Tibial artery (tissue), 4 donors: ENCODE data around the gene CPED1.

Experiments
- DNase-seq, 2 donors: peaks; one replicate each; pipeline ENCODE4 v3.0.0-alpha.2; 2019
- H3K27ac ChIP-seq, 2 donors: fragments of 200-600 bp; sonication (generic) in 1 of 2; 1 replicate in 1 of 2; 2 replicates in 1 of 2; pipeline ENCODE4 v1.5.1; 2018 to 2019; ENCODE audit warnings: mild to moderate bottlenecking in 1 of 2
- H3K27me3 ChIP-seq, 2 donors: fragments of 200-600 bp; sonication (generic) in 1 of 2; one replicate each; pipeline versions ENCODE4 v1.5.1 to v1.6.0; 2016 to 2019
- H3K36me3 ChIP-seq, 3 donors: fragments of 200-600 bp; sonication (generic) in 2 of 3; one replicate each; pipeline ENCODE4 v1.5.1; 2016 to 2019; ENCODE audit warnings: mild to moderate bottlenecking in 2 of 3
- H3K4me1 ChIP-seq, 4 donors: fragments of 200-600 bp; sonication (generic) in 2 of 4; 1 replicate in 3 of 4; 2 replicates in 1 of 4; pipeline ENCODE4 v1.5.1; 2016 to 2019
- H3K4me3 ChIP-seq, 2 donors: fragments of 200-600 bp; sonication (generic) in 1 of 2; 1 replicate in 1 of 2; 2 replicates in 1 of 2; pipeline ENCODE4 v1.5.1; 2018 to 2019; ENCODE audit warnings: mild to moderate bottlenecking in 2 of 2
- H3K9me3 ChIP-seq, 3 donors: fragments of 200-600 bp; sonication (generic) in 1 of 3; one replicate each; pipeline ENCODE4 v1.5.1; 2016 to 2019
- intact Hi-C: fragments of 100-400 bp; cut with DNase I; formaldehyde crosslinking; loops from one replicate; pipeline ENCODE4 v1.15.0; 2023; ENCODE audit warnings: low total_unique reads
- TF ChIP-seq, protein P1 (sequence below), 2 experiments: fragments of 200-600 bp in 1 of 2; fragments of 450-650 bp in 1 of 2; IDR thresholded peaks; one replicate each; pipeline ENCODE4 v1.5.1; 2017 to 2019; ENCODE audit warnings: antibody characterized with exemption in 2 of 2, mild to moderate bottlenecking in 1 of 2, moderate library complexity in 1 of 2

Gene CPED1

DNA sequence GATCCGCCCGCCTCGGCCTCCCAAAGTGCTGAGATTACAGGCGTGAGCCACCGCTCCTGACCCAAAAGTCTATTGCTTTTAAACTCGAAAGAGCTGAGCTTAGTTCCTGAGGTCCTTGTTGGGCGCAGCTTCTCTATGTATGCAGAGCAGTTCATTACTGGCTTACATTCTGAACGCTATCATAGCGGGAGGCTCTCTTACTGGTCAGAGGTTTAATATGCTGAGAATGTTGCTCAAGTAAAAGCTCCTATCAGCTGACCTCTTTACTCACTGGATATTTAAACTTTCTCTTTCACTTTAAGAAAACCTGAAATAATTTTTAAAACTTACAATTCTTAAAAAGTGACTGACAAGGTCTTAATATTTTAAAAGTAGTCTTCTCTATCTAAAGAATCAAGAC lies 179.5 kb downstream of the CPED1 start:
- Histone ChIP-seq H3K27ac (no peak overlapping the region), H3K36me3 (no peaks in the 10 kb centered on the region), H3K4me3 (no peak overlapping the region), H3K27me3 (no peaks in the 10 kb centered on the region), H3K9me3 (no peaks in the 10 kb centered on the region), H3K4me1 (peaks cover 0 to 5% (median 0%) of the 10 kb centered on the region in 4 donors)
- intact Hi-C loops: no loop called here
- no peak for DNase-seq
- TF ChIP-seq, protein P1, sequence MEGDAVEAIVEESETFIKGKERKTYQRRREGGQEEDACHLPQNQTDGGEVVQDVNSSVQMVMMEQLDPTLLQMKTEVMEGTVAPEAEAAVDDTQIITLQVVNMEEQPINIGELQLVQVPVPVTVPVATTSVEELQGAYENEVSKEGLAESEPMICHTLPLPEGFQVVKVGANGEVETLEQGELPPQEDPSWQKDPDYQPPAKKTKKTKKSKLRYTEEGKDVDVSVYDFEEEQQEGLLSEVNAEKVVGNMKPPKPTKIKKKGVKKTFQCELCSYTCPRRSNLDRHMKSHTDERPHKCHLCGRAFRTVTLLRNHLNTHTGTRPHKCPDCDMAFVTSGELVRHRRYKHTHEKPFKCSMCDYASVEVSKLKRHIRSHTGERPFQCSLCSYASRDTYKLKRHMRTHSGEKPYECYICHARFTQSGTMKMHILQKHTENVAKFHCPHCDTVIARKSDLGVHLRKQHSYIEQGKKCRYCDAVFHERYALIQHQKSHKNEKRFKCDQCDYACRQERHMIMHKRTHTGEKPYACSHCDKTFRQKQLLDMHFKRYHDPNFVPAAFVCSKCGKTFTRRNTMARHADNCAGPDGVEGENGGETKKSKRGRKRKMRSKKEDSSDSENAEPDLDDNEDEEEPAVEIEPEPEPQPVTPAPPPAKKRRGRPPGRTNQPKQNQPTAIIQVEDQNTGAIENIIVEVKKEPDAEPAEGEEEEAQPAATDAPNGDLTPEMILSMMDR (IDR thresholded peaks at IDR 0.05): no peak

DNA sequence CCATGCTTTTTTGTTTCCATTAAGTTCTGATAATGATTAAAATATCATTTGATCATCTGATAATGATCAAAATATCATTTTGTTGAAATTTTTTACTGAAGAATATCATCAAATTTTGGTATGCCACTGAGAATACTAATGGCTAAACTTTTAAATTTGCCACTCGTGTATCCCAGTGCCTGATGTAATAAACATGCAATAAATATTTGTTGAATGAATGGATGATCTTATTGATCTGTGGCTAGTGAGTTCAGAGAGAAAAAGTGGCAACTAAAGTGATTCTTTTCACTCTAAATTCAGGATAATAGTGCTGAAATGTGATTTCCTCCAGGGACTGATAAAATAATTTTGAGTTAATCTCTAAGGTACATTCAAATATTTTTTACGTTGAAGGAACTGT lies 181.0 kb downstream of the CPED1 start:
- intact Hi-C loops: no loop called here
- TF ChIP-seq, protein P1 (IDR thresholded peaks at IDR 0.05): no peak

DNA sequence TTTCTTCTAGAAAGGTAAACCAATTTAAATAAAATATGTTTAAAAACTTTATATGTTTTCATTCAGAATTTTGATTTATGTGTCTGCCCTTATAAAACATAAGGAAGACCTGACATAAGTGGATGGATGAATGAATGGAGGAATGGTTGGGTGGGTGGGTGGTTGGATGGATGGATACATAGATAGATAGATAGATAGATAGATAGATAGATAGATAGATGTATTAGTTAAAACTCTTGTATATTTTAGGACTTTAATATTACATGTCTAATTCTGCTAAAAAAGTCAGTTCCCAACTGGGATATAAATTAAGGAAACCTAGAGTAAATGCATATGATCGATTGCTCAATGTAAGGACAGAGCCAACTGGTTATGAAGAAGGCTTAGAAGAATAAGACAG lies 184.0 kb downstream of the CPED1 start:
- no peak for DNase-seq
- TF ChIP-seq, protein P1 (IDR thresholded peaks at IDR 0.05): no peak
- Histone ChIP-seq H3K27ac (no peak overlapping the region), H3K4me3 (no peak overlapping the region), H3K9me3 (no peaks in the 10 kb centered on the region), H3K36me3 (no peaks in the 10 kb centered on the region), H3K27me3 (no peaks in the 10 kb centered on the region), H3K4me1 (no peaks in the 10 kb centered on the region)
- intact Hi-C loops: no loop called here

More for the DNA sequence above, 181.0 kb downstream of the CPED1 start:
- Histone ChIP-seq H3K36me3 (no peaks in the 10 kb centered on the region), H3K4me1 (no peaks in the 10 kb centered on the region), H3K27me3 (no peaks in the 10 kb centered on the region), H3K27ac (no peak overlapping the region), H3K4me3 (no peak overlapping the region), H3K9me3 (no peaks in the 10 kb centered on the region)
- no peak for DNase-seq

DNA sequence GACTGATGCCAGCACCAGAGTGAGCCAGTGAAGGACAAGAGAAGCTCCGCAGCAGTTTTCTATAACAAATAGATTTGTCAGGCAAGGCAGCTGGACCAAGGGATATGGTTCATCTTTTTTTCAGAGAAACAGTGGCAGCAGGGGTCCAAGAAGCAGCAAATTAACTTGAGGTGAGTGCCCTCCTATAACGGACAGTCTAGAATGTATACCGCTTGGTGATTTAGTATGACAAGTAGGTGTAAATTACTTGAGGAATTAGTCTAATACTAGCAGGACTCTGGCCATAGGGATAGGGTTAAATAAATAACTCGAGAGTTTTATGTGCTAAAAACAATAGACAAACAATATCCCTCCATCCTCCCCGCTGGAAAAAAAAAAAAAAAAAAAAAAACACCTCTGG lies 187.3 kb downstream of the CPED1 start:
- TF ChIP-seq, protein P1 (IDR thresholded peaks at IDR 0.05): no peak
- Histone ChIP-seq H3K27ac (no peak overlapping the region), H3K36me3 (no peaks in the 10 kb centered on the region), H3K9me3 (no peaks in the 10 kb centered on the region), H3K4me3 (no peak overlapping the region), H3K4me1 (peaks cover 0 to 5% (median 2%) of the 10 kb centered on the region in 4 donors), H3K27me3 (no peaks in the 10 kb centered on the region)
- intact Hi-C loops: no loop called here
- no peak for DNase-seq

DNA sequence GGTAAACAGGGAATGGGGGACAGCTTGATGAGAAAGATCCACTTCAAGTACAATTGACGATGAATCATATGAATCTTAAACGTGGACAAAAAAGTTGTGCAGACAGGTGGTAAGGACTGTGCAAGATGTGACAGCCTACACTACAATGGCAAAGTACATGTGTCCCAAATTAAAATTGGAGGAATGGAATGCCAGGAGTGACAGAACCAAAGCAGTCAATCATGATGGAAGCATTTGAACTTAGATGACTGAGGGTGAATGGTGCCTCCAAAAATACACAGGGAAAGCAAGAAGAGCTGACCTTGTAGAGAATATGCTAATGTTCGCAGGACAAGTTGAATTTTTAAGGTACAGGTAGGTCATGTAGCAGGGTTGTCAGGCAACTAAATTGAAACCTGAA lies 189.9 kb downstream of the CPED1 start:
- intact Hi-C loops: no loop called here
- Histone ChIP-seq H3K36me3 (no peaks in the 10 kb centered on the region), H3K27ac (no peak overlapping the region), H3K4me3 (no peak overlapping the region), H3K9me3 (no peaks in the 10 kb centered on the region), H3K27me3 (no peaks in the 10 kb centered on the region), H3K4me1 (peaks cover 0 to 17% (median 2%) of the 10 kb centered on the region in 4 donors)
- no peak for DNase-seq
- TF ChIP-seq, protein P1 (IDR thresholded peaks at IDR 0.05): no peak

DNA sequence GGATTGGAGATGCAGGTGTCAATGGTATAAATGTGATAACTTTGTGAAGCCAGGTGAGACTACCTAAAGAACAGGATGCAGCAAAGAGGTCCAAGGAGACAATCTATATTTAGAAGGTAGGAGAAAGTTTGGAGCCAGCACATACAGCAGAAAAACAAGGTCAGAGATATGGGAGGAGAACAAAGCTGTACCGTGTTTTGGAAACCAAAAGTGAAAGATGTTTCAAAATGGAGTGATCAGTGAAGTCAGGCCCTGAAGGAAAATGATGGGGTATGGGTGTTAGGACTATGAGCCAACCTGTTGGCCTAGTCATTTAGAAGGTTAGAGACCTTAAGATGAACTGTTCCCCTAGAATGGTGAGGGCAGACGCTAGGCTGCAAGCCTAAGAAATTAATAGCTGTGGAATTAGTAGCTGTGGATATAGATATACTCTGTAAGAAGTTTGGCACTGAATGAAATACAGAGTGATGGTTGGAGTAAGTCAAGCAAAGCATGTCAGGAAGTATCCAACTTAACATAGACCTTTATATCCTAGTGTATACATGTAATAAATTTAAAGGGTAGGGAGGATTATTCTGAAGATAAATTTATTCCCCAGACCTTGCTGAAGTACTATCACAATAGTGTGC lies 190.5 kb downstream of the CPED1 start:
- H3K4me3 ChIP-seq: no peak overlapping the region

More for the DNA sequence above, 190.5 kb downstream of the CPED1 start:
- no peak overlapping the region for H3K27ac ChIP-seq
- intact Hi-C loops: no loop called here
- no peak for DNase-seq
- no peaks in the 10 kb centered on the region for H3K27me3 ChIP-seq
- H3K4me1 ChIP-seq: peaks cover 0 to 17% (median 2%) of the 10 kb centered on the region in 4 donors
- H3K9me3 ChIP-seq: no peaks in the 10 kb centered on the region
- TF ChIP-seq, protein P1 (IDR thresholded peaks at IDR 0.05): no peak
- H3K36me3 ChIP-seq: no peaks in the 10 kb centered on the region
